Activated B cell treated with CpG ODN at 0.5 μM for 24 hours (primary cell): Measurements from ENCODE around the gene CABLES2. TPM values are rescaled to one million over a fixed set of nuclear protein-coding genes. Genes with fewer than 3 reads are reported as not detected.

ENCODE experiments used
- ATAC-seq: fragments of 200-7000 bp; cut with Tn5 transposase; one replicate; pipeline ENCODE4 v1.10.0; 2021; ENCODE audit warnings: low read depth, mild to moderate bottlenecking, moderate library complexity
- CTCF ChIA-PET: fragments of 350-600 bp; sonication (Branson Sonifier 250); formaldehyde crosslinking; loops from one replicate; lab custom pipeline; 2021; ENCODE audit warnings: antibody characterized with exemption; lab: Charles Lee
- POLR2A ChIA-PET: fragments of 350-600 bp; sonication (Branson Sonifier 250); formaldehyde crosslinking; loops from one replicate; lab custom pipeline; 2021; ENCODE audit warnings: antibody characterized with exemption; lab: Charles Lee
- DNase-seq: peaks from one replicate; pipeline ENCODE4 v3.0.0; 2022
- H3K27ac Mint-ChIP-seq: one replicate; pipeline ENCODE4 v1.8.0; 2020; ENCODE audit warnings: mixed read lengths
- H3K27me3 Mint-ChIP-seq: one replicate; pipeline ENCODE4 v1.8.0; 2021; ENCODE audit warnings: mixed read lengths
- H3K36me3 Mint-ChIP-seq: one replicate; pipeline ENCODE4 v1.8.0; 2021; ENCODE audit warnings: low read depth, mixed read lengths
- H3K4me1 Mint-ChIP-seq: one replicate; pipeline ENCODE4 v1.8.0; 2021; ENCODE audit warnings: mixed read lengths
- H3K4me3 Mint-ChIP-seq: one replicate; pipeline ENCODE4 v1.8.0; 2020; ENCODE audit warnings: mild to moderate bottlenecking, mixed read lengths
- H3K9me3 Mint-ChIP-seq: one replicate; pipeline ENCODE4 v1.8.0; 2020; ENCODE audit warnings: mixed read lengths
- intact Hi-C: fragments of 100-400 bp; cut with micrococcal nuclease; formaldehyde crosslinking; loops from one replicate; pipeline ENCODE4 v1.15.1; 2024
- total RNA-seq: library from RNA; stranded (reverse); gene quantifications from 2 replicates; pipeline ENCODE4 v1.2.3, GENCODE V29; 2022
- TF ChIP-seq, protein P1 (sequence below): fragments of 200-600 bp; IDR thresholded peaks from one replicate; pipeline ENCODE4 v1.8.0; 2022; ENCODE audit warnings: antibody characterized with exemption, mild to moderate bottlenecking

The CABLES2 gene
- total RNA-seq, 1 donor from 2014 or later = 6.6 TPM

- Mint-ChIP-seq H3K36me3 (peaks cover 36% of the 10 kb centered on the region), H3K27me3 (no peaks in the 10 kb centered on the region), H3K27ac (no peak overlapping the region), H3K9me3 (no peaks in the 10 kb centered on the region), H3K4me1 (no peaks in the 10 kb centered on the region), H3K4me3 (no peak overlapping the region)
- ATAC-seq (no peak), DNase-seq (no peak)
- TF ChIP-seq, protein P1, sequence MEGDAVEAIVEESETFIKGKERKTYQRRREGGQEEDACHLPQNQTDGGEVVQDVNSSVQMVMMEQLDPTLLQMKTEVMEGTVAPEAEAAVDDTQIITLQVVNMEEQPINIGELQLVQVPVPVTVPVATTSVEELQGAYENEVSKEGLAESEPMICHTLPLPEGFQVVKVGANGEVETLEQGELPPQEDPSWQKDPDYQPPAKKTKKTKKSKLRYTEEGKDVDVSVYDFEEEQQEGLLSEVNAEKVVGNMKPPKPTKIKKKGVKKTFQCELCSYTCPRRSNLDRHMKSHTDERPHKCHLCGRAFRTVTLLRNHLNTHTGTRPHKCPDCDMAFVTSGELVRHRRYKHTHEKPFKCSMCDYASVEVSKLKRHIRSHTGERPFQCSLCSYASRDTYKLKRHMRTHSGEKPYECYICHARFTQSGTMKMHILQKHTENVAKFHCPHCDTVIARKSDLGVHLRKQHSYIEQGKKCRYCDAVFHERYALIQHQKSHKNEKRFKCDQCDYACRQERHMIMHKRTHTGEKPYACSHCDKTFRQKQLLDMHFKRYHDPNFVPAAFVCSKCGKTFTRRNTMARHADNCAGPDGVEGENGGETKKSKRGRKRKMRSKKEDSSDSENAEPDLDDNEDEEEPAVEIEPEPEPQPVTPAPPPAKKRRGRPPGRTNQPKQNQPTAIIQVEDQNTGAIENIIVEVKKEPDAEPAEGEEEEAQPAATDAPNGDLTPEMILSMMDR = no peak
- intact Hi-C loops = no loop called here
- POLR2A ChIA-PET = no interaction called here
- CTCF ChIA-PET = no interaction called here
Measured at GRCh38 chr20:62395311-62396242, 11.5 kb downstream of the CABLES2 start.

- Mint-ChIP-seq H3K4me3 (no peak overlapping the region), H3K4me1 (peaks cover 2% of the 10 kb centered on the region), H3K36me3 (peaks cover 42% of the 10 kb centered on the region), H3K27me3 (no peaks in the 10 kb centered on the region), H3K9me3 (no peaks in the 10 kb centered on the region), H3K27ac (no peak overlapping the region)
- TF ChIP-seq, protein P1 = no peak
- ATAC-seq (no peak), DNase-seq (no peak)
- ChIA-PET CTCF (no interaction called here), POLR2A (no interaction called here)
- intact Hi-C loops = no loop called here
Measured at GRCh38 chr20:62394248-62395245, 12.5 kb downstream of the CABLES2 start.

- intact Hi-C loops = no loop called here
- ChIA-PET POLR2A (no interaction called here), CTCF (no interaction called here)
- H3K27me3 Mint-ChIP-seq = no peaks in the 10 kb centered on the region
- peaks cover 9% of the 10 kb centered on the region for H3K4me1 Mint-ChIP-seq
- TF ChIP-seq, protein P1 = no peak
- DNase-seq = no peak
- no peaks in the 10 kb centered on the region for H3K9me3 Mint-ChIP-seq
- peaks cover 49% of the 10 kb centered on the region for H3K36me3 Mint-ChIP-seq
- no peak for ATAC-seq
- H3K27ac Mint-ChIP-seq = no peak overlapping the region
- H3K4me3 Mint-ChIP-seq = no peak overlapping the region
Measured at GRCh38 chr20:62393830-62394229, 13.3 kb downstream of the CABLES2 start.

- peaks cover 55% of the 10 kb centered on the region for H3K36me3 Mint-ChIP-seq
- ChIA-PET POLR2A (no interaction called here), CTCF (no interaction called here)
Measured at GRCh38 chr20:62393335-62393665, 13.8 kb downstream of the CABLES2 start.

More at GRCh38 chr20:62393335-62393665, 13.8 kb downstream of the CABLES2 start:
- DNase-seq (no peak), ATAC-seq (no peak)
- no peaks in the 10 kb centered on the region for H3K27me3 Mint-ChIP-seq
- no peak overlapping the region for H3K27ac Mint-ChIP-seq
- H3K4me3 Mint-ChIP-seq = no peak overlapping the region
- intact Hi-C loops = no loop called here
- TF ChIP-seq, protein P1 = no peak
- H3K9me3 Mint-ChIP-seq = no peaks in the 10 kb centered on the region
- H3K4me1 Mint-ChIP-seq = peaks cover 14% of the 10 kb centered on the region
